Measurements from ENCODE around the gene DUSP23.
A peak's percentile ranks its signal among the peaks of the same experiment; 100 is the strongest.

DUSP23 gene

DNA sequence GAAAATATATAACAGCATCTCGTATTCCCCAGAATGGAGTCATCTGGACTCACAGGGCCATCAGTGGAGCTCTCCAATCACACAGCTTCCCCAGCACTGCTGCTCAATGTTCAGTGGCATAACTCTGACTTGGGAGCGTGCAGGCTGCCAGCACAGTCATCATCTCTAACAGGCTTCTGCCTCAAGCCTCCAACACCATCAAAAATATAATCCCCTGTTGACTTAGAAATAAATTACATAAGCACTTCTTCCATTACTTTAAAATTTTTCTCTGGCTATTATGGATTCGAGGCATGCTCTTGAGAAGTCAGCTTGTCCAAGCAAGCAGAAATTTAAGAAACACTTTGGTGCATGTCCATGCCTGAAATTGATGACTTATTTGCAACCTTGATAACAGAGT lies 6.2 kb downstream of the DUSP23 start:
- DNase-seq: no peak

DNA sequence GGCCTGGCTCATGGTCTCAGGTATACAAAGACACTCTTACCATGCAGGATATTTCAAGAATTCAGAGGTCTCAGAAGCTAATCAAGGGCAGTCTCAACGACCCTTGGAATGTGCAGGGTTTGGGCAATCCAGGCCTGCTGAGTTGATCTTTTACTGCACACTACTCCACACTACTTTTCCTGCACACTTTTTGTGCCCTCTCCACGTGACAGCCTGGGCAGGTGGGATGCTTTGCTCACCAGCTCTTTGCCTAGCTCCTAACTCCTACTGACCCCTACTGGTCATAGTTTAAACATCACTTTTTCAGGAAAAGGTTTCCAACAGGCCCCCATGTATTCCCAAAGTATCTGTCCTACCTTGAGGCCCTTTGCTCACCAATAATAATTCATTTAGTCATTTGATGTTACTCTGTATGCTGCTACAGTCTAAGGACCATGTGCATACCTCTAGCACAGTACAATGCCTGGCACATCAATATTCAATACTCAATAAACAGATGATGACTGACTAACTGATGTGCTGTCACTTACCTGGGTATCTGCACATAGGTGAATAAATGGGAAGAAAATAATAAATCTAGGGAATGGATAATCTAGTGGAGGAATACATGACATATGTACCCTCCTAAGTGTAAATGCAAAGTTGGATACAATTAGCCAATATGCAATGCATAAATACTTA lies 9.6 kb downstream of the DUSP23 start:
- DNase-seq: no peak

DNA sequence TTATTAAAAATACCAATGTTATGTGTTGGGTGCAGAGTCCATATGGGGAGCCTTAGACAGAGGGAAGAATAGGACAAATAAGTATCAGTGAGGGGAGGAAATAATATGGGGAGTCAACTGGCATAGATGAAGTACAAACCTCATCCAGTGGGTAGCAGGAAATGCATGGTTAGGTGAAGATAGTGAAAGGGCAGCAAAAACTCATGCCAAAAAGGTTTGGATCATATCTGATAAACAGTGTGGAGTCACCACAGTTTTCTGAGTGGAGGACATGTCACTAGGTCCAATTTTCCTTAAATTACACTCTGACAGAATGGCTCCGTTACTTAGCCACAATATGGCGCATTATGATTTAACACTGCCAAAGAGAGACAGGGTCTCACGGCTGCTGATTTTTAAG lies 10.3 kb downstream of the DUSP23 start:
- no peak for DNase-seq

DNA sequence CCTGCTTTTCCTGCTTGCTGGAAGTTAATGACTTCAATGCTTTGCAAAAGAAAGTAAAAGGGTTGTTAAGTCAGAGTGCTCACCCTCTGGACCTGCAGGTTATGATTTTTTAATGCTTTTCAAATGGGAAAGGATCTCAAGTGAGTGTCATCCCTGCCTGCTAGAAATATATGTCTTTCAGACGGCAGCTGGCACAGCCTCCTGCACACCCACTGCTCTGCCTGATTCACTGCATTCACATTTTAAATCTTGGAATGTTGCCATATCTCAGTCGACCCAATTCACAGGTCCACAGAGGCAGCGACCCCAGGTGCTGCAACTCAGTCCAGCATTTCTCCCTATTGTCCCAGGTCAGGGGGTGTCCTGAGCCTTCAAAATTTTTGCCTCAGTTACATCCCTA lies 10.7 kb downstream of the DUSP23 start:
- no peak for DNase-seq

DNA sequence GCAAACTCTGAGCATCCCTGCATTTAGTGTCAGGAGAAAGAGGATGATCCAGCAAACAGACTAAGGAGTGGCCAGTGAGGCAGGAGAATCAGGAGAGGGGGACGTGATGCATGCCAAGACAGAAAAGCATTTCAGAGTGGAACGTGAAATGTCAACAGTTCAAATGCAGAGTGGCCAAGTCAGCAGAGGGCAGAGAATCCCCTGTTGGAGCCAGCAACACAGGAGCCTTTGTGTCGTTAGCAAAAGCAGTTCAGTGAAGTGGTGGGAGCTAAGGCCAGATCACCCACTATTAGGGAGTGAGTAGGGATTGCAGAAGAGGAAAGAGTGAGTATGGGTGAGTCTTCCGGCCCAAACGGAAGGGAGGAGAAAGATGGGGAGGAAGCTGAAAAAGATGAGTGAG lies 14.8 kb downstream of the DUSP23 start:
- DNase-seq: no peak

DNA sequence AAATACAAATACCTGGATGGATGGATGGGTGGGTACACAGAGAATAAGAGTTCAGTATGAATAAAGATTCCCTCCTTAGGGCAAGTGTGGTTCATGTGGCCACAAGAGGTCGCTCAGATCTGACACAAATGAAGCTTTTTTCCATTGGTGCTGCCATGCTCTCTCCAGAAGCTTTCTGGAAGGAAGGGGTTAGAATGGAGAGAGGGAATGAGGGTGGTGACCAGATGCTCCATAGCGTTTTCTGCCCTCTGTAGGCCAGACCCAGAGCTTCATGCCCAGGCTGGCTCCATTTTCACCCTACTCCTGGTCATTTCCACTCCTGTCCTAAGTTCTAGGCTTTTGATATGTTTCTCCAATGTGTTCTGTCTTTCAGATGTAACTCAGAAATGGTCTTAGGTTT lies 18.1 kb downstream of the DUSP23 start:
- peak; percentile 27 to 48 for DNase-seq

DNA sequence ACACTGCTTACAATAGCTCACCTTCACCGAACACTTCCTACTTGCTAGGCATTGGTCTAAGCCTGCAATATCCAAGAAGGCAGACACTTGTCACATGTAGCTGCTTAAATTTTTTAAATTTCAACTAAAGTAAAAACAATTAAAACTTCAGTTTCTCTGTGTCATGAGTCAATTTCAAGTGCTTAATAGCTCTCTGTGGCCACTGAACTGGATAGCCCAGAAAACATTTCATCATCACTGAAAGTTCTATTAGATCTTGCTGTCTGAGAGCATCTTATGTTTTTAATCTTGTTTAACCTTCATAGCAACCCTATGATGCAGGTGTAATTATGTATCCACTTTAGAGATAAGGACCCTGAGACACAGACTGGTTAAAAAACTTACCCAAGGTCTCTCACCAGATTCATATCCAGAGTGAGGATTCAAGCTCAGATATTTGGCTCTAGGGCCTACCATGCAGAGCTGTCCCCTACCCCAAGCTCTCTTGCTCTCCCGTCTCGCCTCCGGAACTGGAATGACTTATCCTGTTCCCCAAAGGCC lies 18.8 kb downstream of the DUSP23 start:
- no peak for DNase-seq

DNA sequence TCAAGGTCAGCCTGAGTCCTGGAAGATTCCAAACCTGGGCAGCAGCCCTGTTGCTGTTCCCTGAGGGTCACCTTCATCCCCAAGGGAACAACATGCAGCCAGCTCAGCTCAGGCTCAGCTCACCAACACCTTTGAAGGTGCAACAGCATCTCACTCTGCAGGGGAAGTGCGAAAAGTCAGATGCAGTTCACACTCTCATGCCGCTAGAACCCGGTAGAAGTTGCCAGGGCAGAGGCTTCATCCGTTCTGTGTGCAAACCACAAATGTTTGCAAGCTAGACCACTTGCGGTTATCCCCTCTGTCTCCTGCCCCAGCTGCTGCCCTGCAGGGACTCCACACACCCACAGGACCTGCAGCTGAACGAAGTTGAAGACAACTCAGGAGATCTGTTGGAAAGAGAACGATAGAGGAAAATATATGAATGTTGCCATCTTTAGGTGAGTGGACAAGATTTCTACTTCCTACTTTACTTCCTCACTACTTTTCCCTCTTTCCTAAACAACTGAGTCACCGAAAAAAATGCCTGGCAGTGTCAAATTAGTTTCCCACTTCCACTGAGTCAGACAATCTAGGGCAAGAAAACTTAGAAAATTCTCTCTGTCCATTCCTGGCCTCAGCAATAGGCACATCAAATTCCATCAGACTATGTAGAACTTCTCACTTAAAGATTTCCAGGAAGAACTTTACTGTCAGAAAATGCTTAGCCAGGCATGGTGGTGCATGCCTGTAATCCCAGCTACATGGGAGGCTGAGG lies 19.6 kb downstream of the DUSP23 start:
- no peak for DNase-seq

DNA sequence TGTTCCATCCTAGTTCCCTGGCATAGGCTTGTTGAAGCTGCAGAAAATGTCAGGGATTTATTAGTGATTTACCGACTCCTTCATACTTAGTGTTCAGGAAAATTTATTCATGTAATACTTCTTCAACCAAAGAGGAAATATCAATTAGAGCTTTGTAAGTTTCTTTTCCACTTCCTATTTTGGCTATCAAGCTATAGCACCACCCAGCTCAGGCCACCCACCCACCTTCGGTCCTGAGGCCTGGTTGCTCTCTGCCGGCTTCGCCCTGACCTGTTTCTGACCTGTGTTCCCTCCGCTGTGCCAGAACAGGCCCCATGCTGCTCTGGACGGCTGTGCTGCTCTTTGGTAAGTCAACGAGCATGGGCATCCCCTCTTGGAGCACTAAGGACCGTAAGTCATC lies 21.3 kb downstream of the DUSP23 start, which contains the start of gene FCRL6:
Gene FCRL6 (plus strand): TSS at position 250 of the 400 bp plus-strand sequence. CDS start 65 bp downstream, at position 315.
- DNase-seq: no peak

DNA sequence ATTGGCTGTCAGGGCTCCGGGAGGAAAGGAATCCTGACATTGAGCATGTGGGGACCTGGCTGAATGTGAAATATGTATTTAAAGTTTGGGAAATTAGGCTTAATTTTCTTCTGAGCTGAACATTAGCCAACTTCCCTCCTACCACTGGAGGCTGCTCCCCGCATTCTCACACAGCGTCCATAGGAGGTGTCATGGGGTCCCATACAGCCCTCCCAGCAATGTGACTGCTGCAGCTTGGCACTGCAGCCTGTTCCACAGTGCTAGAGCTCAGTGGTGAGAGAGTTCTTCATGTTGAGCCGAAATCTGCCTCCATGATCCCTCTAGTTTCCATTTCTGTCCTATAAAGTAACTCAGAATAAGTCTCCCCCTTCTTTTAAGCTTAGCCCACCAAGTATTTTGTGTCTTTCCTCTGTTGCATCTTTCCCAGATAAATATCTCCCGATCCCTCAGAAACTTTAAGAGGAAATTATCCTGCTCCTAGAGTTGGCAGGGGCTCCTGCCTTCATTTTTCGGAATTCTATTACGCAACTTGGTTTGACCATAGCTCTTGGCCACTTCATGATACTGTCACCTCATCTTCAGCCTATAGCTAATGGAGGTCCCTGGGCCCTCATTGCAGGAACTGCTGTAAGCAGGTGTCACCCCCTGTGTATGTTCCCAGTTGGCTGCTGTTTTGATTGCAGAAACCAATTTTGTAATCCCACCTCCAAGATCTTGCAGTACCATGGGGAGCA lies 23.4 kb downstream of the DUSP23 start:
- no peak for DNase-seq

DNA sequence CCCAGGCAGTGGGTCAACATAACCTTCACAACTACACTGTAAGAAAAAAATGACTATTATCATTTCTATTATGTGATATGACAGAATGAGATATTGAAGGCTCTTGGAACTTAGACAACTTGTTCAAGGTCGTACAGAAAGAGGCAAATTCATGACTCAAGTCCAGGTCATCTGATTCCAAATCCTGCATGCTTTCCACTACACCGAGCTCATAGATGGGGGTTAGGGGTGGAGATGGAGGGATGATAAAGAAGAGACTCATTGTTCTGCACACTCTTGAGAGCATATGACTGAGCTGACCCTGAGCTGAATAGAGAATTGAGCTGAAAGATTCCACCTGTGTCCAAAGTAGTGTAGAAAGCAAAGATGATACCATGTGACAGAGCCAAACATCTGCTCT lies 24.2 kb downstream of the DUSP23 start:
- DNase-seq: no peak

DNA sequence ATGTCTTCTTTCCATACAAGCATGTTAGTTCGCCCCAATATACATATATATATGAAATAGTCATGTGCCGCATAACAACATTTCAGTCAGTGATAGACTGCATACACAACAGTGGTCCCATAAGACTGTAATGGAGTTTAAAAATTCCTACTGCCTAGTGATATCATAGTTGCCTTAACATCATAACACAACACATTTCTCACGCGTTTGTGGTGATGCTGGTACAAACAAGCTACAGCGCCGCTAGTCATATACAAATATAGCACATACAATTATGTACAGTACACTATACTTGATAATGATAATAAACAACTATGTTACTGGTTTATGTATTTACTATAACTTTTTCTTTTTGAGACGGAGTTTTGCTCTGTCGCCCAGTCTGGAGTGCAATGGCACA lies 35.2 kb downstream of the DUSP23 start:
- no peak for DNase-seq

DNA sequence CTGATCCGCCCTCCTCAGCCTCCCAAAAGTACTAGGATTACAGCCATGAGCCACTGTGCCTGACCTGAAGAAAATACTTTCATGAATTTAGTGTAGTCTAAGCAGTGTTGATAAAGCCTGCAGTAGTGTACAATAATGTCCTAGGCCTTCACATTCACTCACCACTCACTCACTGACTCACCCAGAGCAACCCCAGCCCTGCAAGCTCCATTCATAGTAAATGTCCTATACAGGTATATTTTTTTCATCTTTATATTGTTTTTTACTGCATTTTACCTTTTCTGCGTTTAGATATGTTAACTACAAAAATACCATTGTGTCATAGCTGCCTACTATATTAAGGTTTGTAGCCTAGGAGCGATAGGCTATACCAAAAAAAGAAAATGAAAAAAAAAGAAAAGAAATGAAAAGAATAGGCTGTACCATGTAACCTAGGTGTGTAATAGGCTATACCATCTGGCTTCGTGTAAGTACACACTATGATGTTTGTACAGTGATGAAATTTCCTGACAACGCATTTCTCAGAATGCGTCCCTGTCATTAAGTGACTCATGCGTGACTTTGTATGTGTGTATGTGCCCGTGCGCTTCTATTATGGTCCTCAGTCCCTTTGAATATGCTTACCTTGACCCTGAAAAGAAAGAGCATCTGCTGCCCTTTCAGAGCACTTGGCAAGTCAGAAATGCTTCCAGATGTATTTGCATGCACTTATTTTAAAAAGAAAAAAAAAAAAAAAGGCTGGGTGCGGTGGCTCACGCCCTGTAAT lies 36.7 kb downstream of the DUSP23 start:
- no peak for DNase-seq

DNA sequence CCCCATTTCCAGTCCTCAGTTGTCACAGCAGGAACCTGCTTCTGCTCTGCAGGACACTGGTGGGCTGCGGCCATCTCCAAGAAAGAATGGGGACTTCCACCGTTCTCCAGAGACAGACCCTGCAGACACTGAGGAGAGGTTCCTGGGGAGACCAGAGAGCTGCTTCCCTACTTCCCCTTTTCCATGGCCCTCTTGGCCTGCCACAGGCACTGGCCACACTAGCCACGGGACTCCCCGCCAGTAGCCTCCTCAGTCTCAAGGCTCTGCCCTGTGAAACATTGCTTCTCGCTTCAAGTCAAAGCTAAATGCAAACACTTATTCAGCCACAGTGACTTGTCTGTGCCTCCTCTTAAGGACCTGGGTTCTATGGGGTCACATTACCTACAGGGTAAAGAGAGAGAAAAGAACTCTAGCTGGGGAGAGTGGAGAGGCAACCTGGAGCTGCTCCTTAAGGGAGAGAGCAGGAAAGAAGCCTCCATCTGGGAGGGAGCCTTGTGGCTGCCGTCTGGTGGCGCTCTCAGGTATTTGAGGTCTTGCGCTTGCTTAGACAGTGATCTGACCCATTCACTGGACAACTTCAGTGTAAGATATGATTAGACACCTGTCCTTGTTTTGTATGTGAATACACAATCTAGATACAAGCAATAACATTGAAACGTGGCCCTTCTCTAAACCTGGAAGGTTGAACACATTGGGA lies 40.6 kb downstream of the DUSP23 start:
- peak in 1 of 2 donors; percentile 18 for DNase-seq

DNA sequence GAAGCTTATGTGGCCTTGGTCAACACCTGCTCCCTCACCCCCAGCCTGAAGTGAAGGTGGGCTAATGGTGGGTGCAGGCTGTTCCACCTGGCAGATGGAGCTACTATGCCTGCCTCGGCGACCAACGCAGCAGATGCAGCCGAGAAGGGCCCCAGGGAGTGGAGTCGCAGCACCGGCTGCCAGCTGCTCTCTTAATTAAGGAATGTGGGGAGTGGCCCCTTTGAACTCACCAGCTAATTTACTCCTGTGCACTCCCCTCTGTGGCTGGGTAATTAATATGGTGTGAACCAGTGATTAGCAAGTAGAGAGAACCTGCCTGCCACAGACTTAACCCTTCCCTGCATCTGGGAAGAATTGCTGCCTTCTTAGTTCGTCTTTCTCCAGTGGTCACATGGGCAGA lies 42.6 kb downstream of the DUSP23 start:
- DNase-seq: no peak

DNA sequence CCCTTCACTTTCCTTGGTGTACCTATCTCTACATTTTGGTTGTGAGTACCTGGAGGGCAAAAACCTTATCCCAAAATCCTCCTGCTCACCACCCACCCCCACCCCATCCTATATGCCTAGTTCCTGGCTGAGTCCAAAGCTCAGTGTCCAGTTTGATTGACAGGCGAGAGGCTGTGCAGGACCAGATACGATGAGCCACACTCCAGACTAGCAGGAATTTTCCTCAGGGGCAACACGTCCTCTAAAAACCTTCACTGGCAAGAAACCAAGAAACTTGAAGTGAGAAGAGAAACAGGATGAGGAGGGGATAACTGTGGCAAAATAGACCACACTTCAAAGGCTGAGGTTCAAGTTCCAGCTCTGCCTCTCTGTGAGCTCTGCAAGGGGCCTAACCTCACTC lies 44.8 kb downstream of the DUSP23 start:
- DNase-seq: no peak

DNA sequence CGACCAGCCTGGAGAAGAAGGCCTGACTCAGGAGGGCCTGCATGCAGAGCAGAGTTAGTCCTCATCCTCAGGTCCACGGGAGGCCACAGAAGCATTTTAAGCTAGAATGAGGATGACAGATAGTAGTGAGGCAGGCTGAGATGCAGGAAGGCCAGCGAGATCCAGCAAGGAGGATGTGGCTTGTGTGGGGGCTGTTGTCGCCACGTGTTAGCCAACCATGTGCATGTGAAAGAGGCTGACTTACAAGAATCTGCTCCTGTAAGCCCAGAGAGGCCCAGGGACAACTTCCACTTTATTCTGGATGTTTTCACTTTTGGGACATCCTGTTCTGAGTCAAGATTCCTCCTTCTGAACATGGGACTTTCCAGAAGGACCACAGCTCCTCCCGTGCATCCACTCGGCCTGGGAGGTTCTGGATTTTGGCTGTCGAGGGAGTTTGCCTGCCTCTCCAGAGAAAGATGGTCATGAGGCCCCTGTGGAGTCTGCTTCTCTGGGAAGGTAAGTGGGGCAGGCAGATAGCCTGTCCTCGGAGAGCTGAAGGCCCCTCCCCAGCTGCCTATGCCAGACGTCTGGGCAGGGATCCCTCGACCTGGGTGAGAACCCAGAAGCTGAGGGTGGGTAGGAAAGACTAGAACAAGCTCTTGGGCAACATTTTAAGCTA lies 45.8 kb downstream of the DUSP23 start, which contains the start of gene SLAMF8:
Gene SLAMF8 (plus strand): TSS at position 433 of the 661 bp plus-strand sequence. CDS start 26 bp downstream, at position 459.
- DNase-seq: peak in 1 of 2 donors; percentile 10

DNA sequence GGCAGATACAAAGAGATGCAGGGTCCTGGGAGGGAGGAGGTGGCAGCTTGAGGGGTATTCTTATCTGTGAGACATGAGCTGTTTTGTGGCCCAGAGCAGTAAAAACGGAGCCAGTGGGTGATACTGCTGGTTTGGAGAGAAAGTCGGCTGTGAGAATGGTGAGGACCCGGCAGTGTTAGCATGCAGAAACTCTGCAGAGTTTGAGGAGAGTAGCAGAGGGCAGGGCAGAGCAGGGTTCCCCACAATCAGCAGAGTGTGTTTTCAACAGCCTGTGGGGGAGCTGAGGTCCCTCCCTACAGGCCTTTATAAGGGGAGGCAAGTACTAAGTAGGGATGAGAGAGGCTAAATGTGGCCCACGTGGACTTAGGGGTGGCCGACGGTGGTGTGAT lies 46.3 kb downstream of the DUSP23 start:
- no peak for DNase-seq

DNA sequence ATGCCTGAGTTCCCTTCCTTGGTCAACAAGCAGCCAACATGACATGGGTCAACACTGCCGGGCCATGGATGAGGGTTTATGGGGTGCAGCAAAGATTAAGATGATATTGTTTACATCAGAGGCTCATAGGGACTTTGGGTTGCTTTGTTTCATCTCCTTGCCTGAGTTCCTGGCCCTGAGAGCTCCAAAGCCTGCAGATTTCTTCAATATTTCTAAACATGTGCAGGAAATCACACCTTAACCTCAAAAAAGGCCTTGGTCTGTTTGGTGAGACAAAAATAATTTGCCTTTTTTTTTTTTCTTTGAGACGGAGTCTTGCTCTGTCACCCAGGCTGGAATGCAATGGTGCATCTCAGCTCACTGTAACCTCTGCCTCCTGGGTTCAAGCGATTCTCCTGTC lies 46.8 kb downstream of the DUSP23 start:
- DNase-seq: no peak

DNA sequence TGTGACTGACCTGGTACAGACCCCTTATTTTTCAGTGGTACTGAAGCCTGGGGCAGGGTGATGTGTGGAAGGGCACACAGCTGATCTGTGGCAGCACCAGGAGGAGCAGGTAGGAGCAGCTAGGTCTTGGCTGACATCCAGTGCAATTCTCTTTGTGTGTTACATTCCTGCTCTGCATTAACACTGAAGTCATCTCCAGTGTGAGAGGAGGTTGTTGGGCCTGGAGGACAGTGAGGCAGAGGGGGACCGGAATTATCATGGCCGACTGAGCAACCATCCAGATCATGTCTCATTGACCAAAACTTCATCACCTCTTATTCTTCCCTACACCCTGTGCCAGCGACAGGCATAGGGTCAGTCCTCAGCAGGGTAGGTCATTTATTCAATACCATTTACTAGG lies 47.4 kb downstream of the DUSP23 start:
- no peak for DNase-seq

DNA sequence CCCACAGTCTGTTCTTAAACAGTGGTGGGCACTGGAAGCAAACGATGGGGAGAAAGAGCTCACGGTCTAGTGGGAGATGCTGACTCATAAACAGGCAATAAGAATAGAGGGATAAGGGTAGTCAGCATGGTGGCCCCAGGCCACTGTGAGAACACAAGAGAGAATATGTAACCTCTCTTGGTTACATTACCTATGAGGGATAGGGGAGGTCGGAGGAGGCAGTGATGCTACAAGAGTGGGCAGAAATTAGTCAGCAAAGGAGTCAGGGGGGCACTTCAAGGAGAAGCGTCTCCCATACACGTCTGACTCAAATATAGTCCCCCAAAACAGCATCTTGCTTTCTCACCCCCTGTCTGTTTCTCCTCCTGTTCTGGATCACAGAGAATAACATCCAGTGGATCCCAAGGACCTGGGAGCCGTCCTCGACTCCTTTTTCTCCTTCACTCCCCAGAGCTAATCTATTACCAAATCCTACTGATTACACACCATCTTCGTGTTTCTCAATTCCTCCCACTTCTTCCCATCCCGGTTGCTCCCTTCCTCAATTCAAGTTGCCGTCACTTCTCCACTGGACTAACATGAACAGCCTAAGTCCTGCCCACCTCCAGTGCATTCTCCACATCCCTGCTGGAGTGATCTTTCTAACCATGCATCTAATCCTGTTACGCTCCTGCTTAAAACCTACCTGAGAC lies 48.0 kb downstream of the DUSP23 start:
- no peak for DNase-seq
